Esophagus muscularis mucosa (tissue), 4 donors: ENCODE data around the gene OR2J2. TPM values are rescaled to one million over a fixed set of nuclear protein-coding genes. Genes with fewer than 3 reads are reported as not detected.
"Not testable (repeated sequence)": the region's sequence is repeated elsewhere in the genome, so short reads cannot be mapped to it uniquely, and the experiment has no call there.

ENCODE experiments used
- DNase-seq: peaks from one replicate; pipeline ENCODE4 v3.0.0-alpha.2; 2017; ENCODE audit errors: extremely low spot score
- H3K27ac ChIP-seq, 4 donors: fragments of 200-600 bp; sonication (generic); replicated peaks in 1 of 4; 1 replicate in 3 of 4; 2 replicates in 1 of 4; pipeline ENCODE4 v1.5.1; 2016 to 2019; ENCODE audit warnings: mild to moderate bottlenecking in 1 of 4
- H3K27me3 ChIP-seq, 4 donors: fragments of 200-600 bp; sonication (generic); one replicate each; pipeline versions ENCODE4 v1.5.1 to v1.6.0; 2016 to 2019
- H3K36me3 ChIP-seq, 4 donors: fragments of 200-600 bp; sonication (generic); one replicate each; pipeline ENCODE4 v1.5.1; 2016 to 2019
- H3K4me1 ChIP-seq, 4 donors: fragments of 200-600 bp; sonication (generic); one replicate each; pipeline ENCODE4 v1.5.1; 2016 to 2019
- H3K4me3 ChIP-seq, 4 donors: fragments of 200-600 bp; sonication (generic); 1 replicate in 2 of 4; 2 replicates in 2 of 4; pipeline ENCODE4 v1.5.1; 2016 to 2019; ENCODE audit warnings: mild to moderate bottlenecking in 4 of 4, moderate library complexity in 1 of 4
- H3K9me3 ChIP-seq, 4 donors: fragments of 200-600 bp; sonication (generic); 1 replicate in 3 of 4; 2 replicates in 1 of 4; pipeline ENCODE4 v1.5.1; 2016 to 2019
- CTCF ChIP-seq, 3 experiments: fragments of 200-600 bp in 2 of 3; fragments of 450-650 bp in 1 of 3; sonication (generic) in 2 of 3; IDR thresholded peaks; one replicate each; pipeline ENCODE4 v1.5.1; 2017 to 2019; ENCODE audit warnings: antibody characterized with exemption in 3 of 3, mild to moderate bottlenecking in 2 of 3, moderate library complexity in 1 of 3
- EP300 ChIP-seq: sonication (generic); formaldehyde crosslinking; IDR thresholded peaks from one replicate; pipeline ENCODE4 v1.6.1; 2017; ENCODE audit warnings: antibody characterized with exemption
- POLR2A ChIP-seq: fragments of 450-650 bp; IDR thresholded peaks from one replicate; pipeline ENCODE4 v1.6.1; 2017; ENCODE audit warnings: antibody characterized with exemption, moderate library complexity, mild to moderate bottlenecking, low read depth
- POLR2AphosphoS5 ChIP-seq, 2 donors: sonication (generic); formaldehyde crosslinking; IDR thresholded peaks; one replicate each; pipeline ENCODE4 v1.6.1; 2017; ENCODE audit warnings: antibody characterized with exemption in 2 of 2
- WGBS: methylation state at CpG from one replicate; pipeline ENCODE4 v1.1.5; 2018; 5-methylcytosine and 5-hydroxymethylcytosine counted together
- intact Hi-C: fragments of 100-400 bp; cut with DNase I; formaldehyde crosslinking; loops from one replicate; pipeline ENCODE4 v1.15.1; 2023
- total RNA-seq, 4 donors: library from RNA; depleted of rRNA; stranded (reverse); fragments of >200 nt; gene quantifications; one replicate each; pipeline versions ENCODE4 v1.1.0 to v1.2.1, GENCODE V29; 2016

Gene OR2J2
- not detected for total RNA-seq

- H3K4me1 ChIP-seq, intact Hi-C loops, H3K9me3 ChIP-seq, DNase-seq, H3K27me3 ChIP-seq, H3K27ac ChIP-seq, H3K36me3 ChIP-seq, H3K4me3 ChIP-seq: not testable (repeated sequence)
- 68% methylated on average over 2 of the region's 2 CpGs for WGBS
Measured at GRCh38 chr6:29170607-29171006, at the start of gene OR2J2. Gene OR2J2 (plus strand): TSS chr6:29170907. CDS start chr6:29173636, 2,729 bp downstream.

DNA sequence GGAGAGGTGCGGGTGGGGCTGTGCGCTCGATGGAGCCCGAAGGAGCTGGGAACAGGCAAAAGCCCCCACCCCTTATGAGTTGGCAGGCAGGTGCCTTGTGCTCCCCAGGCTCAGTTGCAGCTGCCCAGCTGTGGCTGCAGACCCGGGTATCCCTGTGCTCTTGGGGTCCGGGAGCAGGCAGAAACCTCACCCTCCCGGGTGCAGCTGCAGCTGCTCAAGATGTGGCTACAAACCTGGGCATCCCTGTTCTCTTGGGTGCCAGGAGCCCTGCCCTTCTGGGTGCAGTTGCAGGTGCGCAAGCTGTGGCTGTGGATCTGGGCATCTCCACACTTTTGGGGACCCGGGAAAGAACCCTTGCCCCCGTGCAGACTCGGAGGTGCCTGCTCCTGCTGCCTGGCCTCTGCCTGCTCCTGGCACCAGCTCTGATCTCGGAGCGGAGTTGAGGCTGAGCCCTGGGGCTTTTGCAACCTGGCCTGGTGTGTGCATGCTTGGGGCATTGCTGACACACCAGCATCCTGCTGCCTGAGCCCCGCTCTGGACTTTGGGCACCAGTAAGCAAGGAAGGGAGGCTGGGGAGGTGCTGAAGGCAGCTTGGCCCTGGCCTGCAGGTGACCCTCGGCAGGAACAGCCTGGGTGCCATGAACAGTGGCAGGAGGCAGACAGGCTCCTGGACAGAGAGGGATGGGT, 41.2 kb upstream of the OR2J2 start:
- H3K27me3 ChIP-seq: peaks cover 0 to 12% (median 0%) of the 10 kb centered on the region in 4 donors
- DNase-seq: no peak
- 77% methylated on average over 12 of the region's 15 CpGs for WGBS
- no peak for TF ChIP-seq CTCF (IDR thresholded peaks at IDR 0.05)
- TF ChIP-seq POLR2AphosphoS5 (IDR thresholded peaks at IDR 0.05): no peak
- no peak for TF ChIP-seq EP300
- no peak for TF ChIP-seq POLR2A
- intact Hi-C loops: no loop called here
- no peaks in the 10 kb centered on the region for H3K36me3 ChIP-seq
- H3K4me1 ChIP-seq: no peaks in the 10 kb centered on the region
- H3K9me3 ChIP-seq: no peaks in the 10 kb centered on the region
- H3K4me3 ChIP-seq: no peak overlapping the region
- no peak overlapping the region for H3K27ac ChIP-seq

- no peak for DNase-seq
- no peak for TF ChIP-seq EP300
- TF ChIP-seq POLR2AphosphoS5 (IDR thresholded peaks at IDR 0.05): no peak
- 100% methylated on average over 1 of the region's 4 CpGs for WGBS
- intact Hi-C loops: no loop called here
- Histone ChIP-seq H3K27ac (no peak overlapping the region), H3K27me3 (peaks cover 0 to 12% (median 0%) of the 10 kb centered on the region in 4 donors), H3K9me3 (no peaks in the 10 kb centered on the region), H3K4me1 (no peaks in the 10 kb centered on the region), H3K4me3 (no peak overlapping the region), H3K36me3 (no peaks in the 10 kb centered on the region)
Measured at GRCh38 chr6:29130644-29131043, 40.1 kb upstream of the OR2J2 start.

DNA sequence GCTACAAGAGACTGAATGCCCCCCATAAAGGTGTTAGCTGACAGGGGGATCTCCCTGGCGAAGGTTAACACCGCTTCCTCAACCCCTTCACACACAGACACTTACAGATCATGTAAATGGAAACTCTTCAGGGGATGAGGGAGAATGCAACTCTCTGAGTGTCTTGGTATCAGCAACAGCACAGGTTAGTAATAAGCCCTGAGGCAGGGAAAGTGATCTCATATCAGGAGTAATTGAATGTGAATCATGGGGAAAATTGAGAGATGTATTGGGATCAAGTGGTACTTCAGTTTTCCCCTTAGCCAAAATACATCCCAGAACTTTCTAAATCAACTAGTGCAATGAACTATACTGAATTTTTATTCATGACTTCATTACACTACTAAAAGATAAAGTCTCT, 39.0 kb upstream of the OR2J2 start:
- peaks cover 0 to 12% (median 0%) of the 10 kb centered on the region in 4 donors for H3K27me3 ChIP-seq
- H3K4me3 ChIP-seq: no peak overlapping the region
- DNase-seq: no peak
- H3K4me1 ChIP-seq: no peaks in the 10 kb centered on the region
- no peaks in the 10 kb centered on the region for H3K36me3 ChIP-seq
- no peaks in the 10 kb centered on the region for H3K9me3 ChIP-seq
- intact Hi-C loops: no loop called here
- 52% methylated on average over 2 of the region's 2 CpGs for WGBS
- TF ChIP-seq CTCF (IDR thresholded peaks at IDR 0.05) (no peak), POLR2A (no peak), EP300 (no peak), POLR2AphosphoS5 (IDR thresholded peaks at IDR 0.05) (no peak)
- H3K27ac ChIP-seq: no peak overlapping the region

DNA sequence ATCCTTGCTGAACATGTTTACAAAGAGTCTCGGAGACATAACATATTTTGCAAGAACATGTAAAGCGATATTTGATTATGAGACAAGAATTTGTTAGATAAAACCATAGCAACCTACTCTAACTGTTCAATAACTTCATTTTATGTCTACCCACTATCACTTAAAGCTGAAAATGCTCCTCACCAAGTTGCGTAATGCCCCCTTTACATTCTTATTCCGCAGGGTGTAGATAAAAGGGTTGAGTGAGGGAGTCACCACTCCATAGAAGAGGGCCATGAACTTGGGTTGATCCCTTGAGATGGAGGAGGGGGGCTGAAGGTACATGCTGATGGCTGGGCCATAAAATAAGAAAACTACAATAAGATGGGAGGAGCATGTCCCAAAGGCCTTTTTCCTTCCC, 33.0 kb upstream of the OR2J2 start:
- WGBS: 84% methylated on average over 4 of the region's 4 CpGs
- H3K27me3 ChIP-seq: no peaks in the 10 kb centered on the region
- no peaks in the 10 kb centered on the region for H3K4me1 ChIP-seq
- intact Hi-C loops: no loop called here
- no peaks in the 10 kb centered on the region for H3K36me3 ChIP-seq
- H3K4me3 ChIP-seq: no peak overlapping the region
- no peak for DNase-seq
- TF ChIP-seq POLR2A (no peak), EP300 (no peak), CTCF (IDR thresholded peaks at IDR 0.05) (no peak), POLR2AphosphoS5 (IDR thresholded peaks at IDR 0.05) (no peak)
- no peak overlapping the region for H3K27ac ChIP-seq
- peaks cover 0 to under 1% (median 0%) of the 10 kb centered on the region in 4 donors for H3K9me3 ChIP-seq

DNA sequence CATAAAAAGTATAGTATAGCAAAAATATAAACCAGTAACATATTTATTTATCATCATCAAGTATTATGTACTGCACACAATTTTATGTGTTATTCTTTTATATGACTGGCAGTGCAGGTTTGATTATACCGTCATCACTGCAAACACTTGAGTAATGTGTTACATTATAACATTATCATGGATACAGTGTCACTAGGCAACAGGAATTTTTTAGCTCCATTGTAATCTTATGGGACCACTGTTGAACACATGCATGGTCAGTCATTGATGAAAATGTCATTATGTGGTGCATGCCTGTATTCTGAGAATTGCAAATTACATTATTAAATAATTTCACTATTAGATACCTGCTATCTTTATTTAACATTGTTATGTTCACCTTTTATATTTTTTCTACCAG, 29.1 kb upstream of the OR2J2 start:
- H3K9me3 ChIP-seq: peaks cover 0 to 3% (median 0%) of the 10 kb centered on the region in 4 donors
- intact Hi-C loops: no loop called here
- no peaks in the 10 kb centered on the region for H3K4me1 ChIP-seq
- H3K4me3 ChIP-seq: no peak overlapping the region
- 97% methylated on average over 1 of the region's 1 CpG for WGBS
- DNase-seq: no peak
- TF ChIP-seq EP300 (no peak), POLR2AphosphoS5 (IDR thresholded peaks at IDR 0.05) (no peak), CTCF (IDR thresholded peaks at IDR 0.05) (no peak), POLR2A (no peak)
- H3K27ac ChIP-seq: no peak overlapping the region
- H3K27me3 ChIP-seq: no peaks in the 10 kb centered on the region
- H3K36me3 ChIP-seq: no peaks in the 10 kb centered on the region
